Lower leg skin (tissue), 3 donors: ENCODE results near the gene FAF2.

Experiments used
- CTCF ChIP-seq, 3 donors: fragments of 450-650 bp; IDR thresholded peaks; one replicate each; pipeline ENCODE4 v1.5.1; 2016; ENCODE audit warnings: antibody characterized with exemption in 3 of 3, mild to moderate bottlenecking in 3 of 3, moderate library complexity in 2 of 3
- POLR2A ChIP-seq, 2 donors: fragments of 450-650 bp; IDR thresholded peaks; one replicate each; pipeline ENCODE4 v1.6.1; 2016 to 2017; ENCODE audit warnings: antibody characterized with exemption in 2 of 2, mild to moderate bottlenecking in 1 of 2, moderate library complexity in 1 of 2

GRCh38 chr5:176486189-176486757 is 38.1 kb downstream of the FAF2 start:
- TF ChIP-seq POLR2A (IDR thresholded peaks at IDR 0.05): no peak
- TF ChIP-seq CTCF (IDR thresholded peaks at IDR 0.05): no peak
